ENCODE measurements around the gene MMP13. TPM values are rescaled to one million over a fixed set of nuclear protein-coding genes. Genes with fewer than 3 reads are reported as not detected.

The MMP13 gene
- total RNA-seq, 4 donors from 2014 or later, result not detected

- 64 to 75% methylated on average over 2 of the region's 2 CpGs for WGBS, 2 donors (ENCODE audit: low coverage in 1 of 2)
- H3K9me3 ChIP-seq, result no peaks in the 10 kb centered on the region
- TF ChIP-seq POLR2A (IDR thresholded peaks at IDR 0.05) (no peak), CTCF (IDR thresholded peaks at IDR 0.05) (no peak), EP300 (IDR thresholded peaks at IDR 0.05) (no peak), POLR2AphosphoS5 (IDR thresholded peaks at IDR 0.05) (no peak)
- no peaks in the 10 kb centered on the region for H3K36me3 ChIP-seq
- no peak for ATAC-seq
- H3K27ac ChIP-seq, result no peak overlapping the region
- H3K27me3 ChIP-seq, result no peaks in the 10 kb centered on the region
- H3K4me3 ChIP-seq, result no peak overlapping the region
- no peaks in the 10 kb centered on the region for H3K4me1 ChIP-seq
Measured at GRCh38 chr11:102900346-102900745, 55.2 kb downstream of the MMP13 start.

Small RNAs within 50 kb of the gene (small RNA-seq; reads per million reads assigned to genes)
- gene RNU7-159P, result 0 reads per million in 4 donors

Other genes with a start within 250 kb of the MMP13 start
- gene MMP27, start 250.0 kb downstream of the MMP13 start, total RNA-seq, result not detected
- gene MMP8, start 230.8 kb downstream of the MMP13 start, total RNA-seq, result under 1 TPM in 1 of 4 donors, not detected in 3; 0.23 TPM
- 1 to 10 TPM in 1 of 4 donors, not detected in 3; 1.7 TPM for gene MMP10, start 175.1 kb downstream of the MMP13 start, total RNA-seq
- not detected for gene MMP1, start 157.6 kb downstream of the MMP13 start, total RNA-seq
- gene MMP3, start 112.1 kb downstream of the MMP13 start, total RNA-seq, result 1 to 10 TPM in 2 of 4 donors, under 1 TPM in 1, not detected in 1; 0.82 to 2.7 (median 1.2) TPM
- gene MMP12, start 80.8 kb downstream of the MMP13 start, total RNA-seq, result not detected
- 10 to 100 TPM; 32.6 to 45.8 (median 42.1) TPM for gene DCUN1D5, start 136.4 kb upstream of the MMP13 start, total RNA-seq
- gene DYNC2H1, start 153.7 kb upstream of the MMP13 start, total RNA-seq, result 10 to 100 TPM; 11.5 to 26.7 (median 18.1) TPM

Data from gastroesophageal sphincter (tissue), 4 donors.